ENCODE data around the gene PAPPA. TPM values are rescaled to one million over a fixed set of nuclear protein-coding genes. Genes with fewer than 3 reads are reported as not detected.

The PAPPA gene
- total and polyA plus RNA-seq, 2 of the 8 experiments (the other 6 are each of a cell fraction or from before 2014, with no cell fraction given), result 0.18 to 0.63 TPM

DNA sequence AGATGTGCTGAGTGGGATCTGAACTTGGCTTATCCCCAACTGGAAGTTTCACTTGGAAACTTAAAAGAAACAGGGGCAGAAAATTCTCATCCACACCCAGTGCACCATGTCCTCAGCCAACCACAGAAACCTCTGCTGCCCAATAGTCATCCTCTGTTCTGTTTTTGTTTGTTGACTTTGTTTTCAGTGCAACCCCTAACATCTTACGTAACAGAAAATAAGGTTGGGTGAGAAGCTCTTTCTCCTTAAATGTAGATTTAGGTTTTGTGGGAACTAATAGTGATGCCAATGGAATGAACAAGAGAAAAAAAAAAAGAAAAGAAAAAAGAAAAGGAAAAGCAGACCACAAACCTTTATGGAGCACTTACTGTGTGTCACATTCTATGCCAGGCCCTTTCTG is 262.8 kb downstream of the PAPPA start:
- no peaks in the 10 kb centered on the region for H3K36me3 ChIP-seq (ENCODE audit: control insufficient read depth in 2 of 4, insufficient read depth in 4 of 4, low read length in 3 of 4)
- H2BK5ac ChIP-seq (ENCODE audit: low read depth, low read length), result no peak overlapping the region
- H3K9me3 ChIP-seq (ENCODE audit: insufficient read depth in 2 of 2, low read depth in 1 of 2, low read length in 1 of 2), result no peaks in the 10 kb centered on the region
- H2AK5ac ChIP-seq (ENCODE audit: low read depth, low read length), result no peak overlapping the region
- H3K23me2 ChIP-seq (ENCODE audit: low read depth, low read length), result no peaks in the 10 kb centered on the region
- no peak overlapping the region for H3K4me2 ChIP-seq (ENCODE audit: insufficient read depth in 1 of 2, low read depth in 2 of 2, low read length in 2 of 2)
- H2BK12ac ChIP-seq (ENCODE audit: low read depth, low read length), result no peak overlapping the region
- no peak overlapping the region for H4K8ac ChIP-seq (ENCODE audit: extremely low read depth, insufficient read depth, low read length)
- H2AFZ ChIP-seq (ENCODE audit: low read length), result no peak overlapping the region
- no peak overlapping the region for H4K5ac ChIP-seq (ENCODE audit: insufficient read length, low read depth, low read length)
- H3K27ac ChIP-seq (ENCODE audit: low read depth, low read length), result no peak overlapping the region
- H3K4ac ChIP-seq (replicated peaks; ENCODE audit: insufficient read length, low read depth, low read length), result no peak overlapping the region
- H3K23ac ChIP-seq (ENCODE audit: insufficient read length), result no peak overlapping the region
- no peak overlapping the region for H2BK20ac ChIP-seq (ENCODE audit: low read length)
- H2BK120ac ChIP-seq (replicated peaks; ENCODE audit: low read depth, low read length), result no peak overlapping the region
- no peak for FAIRE-seq
- no peak for DNase-seq (ENCODE audit: low read depth in 1 of 2, low spot score in 2 of 2)
- H3K14ac ChIP-seq (ENCODE audit: insufficient read length), result no peak overlapping the region
- H3K18ac ChIP-seq (ENCODE audit: extremely low read depth, low read length), result no peak overlapping the region
- no peak overlapping the region for H3K4me3 ChIP-seq (ENCODE audit: extremely low read depth in 1 of 4, insufficient read depth in 2 of 4, low read depth in 3 of 4, low read length in 4 of 4)
- no peak overlapping the region for H4K91ac ChIP-seq (replicated peaks; ENCODE audit: insufficient read length, low read length)
- H3K4me1 ChIP-seq (replicated peaks in 1 of 4; ENCODE audit: control insufficient read depth in 3 of 4, insufficient read depth in 4 of 4, low read length in 3 of 4), result no peaks in the 10 kb centered on the region
- no peaks in the 10 kb centered on the region for H3K79me1 ChIP-seq (ENCODE audit: low read depth, low read length)
- no peaks in the 10 kb centered on the region for H3K27me3 ChIP-seq (replicated peaks in 1 of 4; ENCODE audit: control insufficient read depth in 3 of 4, extremely low read depth in 1 of 4, insufficient read depth in 3 of 4, low read length in 3 of 4)
- H2BK15ac ChIP-seq (ENCODE audit: low read length), result no peak overlapping the region
- no peaks in the 10 kb centered on the region for H3K79me2 ChIP-seq (ENCODE audit: control insufficient read depth in 1 of 2, insufficient read depth in 2 of 2, low read length in 2 of 2)
- H4K20me1 ChIP-seq (replicated peaks in 1 of 2; ENCODE audit: control insufficient read depth in 1 of 2, insufficient read depth in 2 of 2, low read length in 2 of 2), result no peaks in the 10 kb centered on the region
- no peak overlapping the region for H3K56ac ChIP-seq (replicated peaks; ENCODE audit: insufficient read length, low read depth, low read length)
- 95% methylated on average over 1 of the region's 1 CpG; no CpG with 5 or more reads in 1 of the 2 experiments for WGBS, 2 experiments (ENCODE audit: extremely low coverage in 1 of 2, insufficient coverage in 1 of 2, insufficient read length in 1 of 2, insufficient replicate concordance in 2 of 2, low coverage in 1 of 2, low lambda C conversion rate in 2 of 2, missing lambda C conversion rate in 1 of 2)
- ChIA-PET CTCF (ENCODE audit: partially characterized antibody) (interaction anchor here (0.6 to 1.2 kb wide), 4 partner anchors 35 to 130 kb away, joined by 3 to 4 read pairs (median 4); no protein-coding TSS in a partner anchor), POLR2A (ENCODE audit: partially characterized antibody) (interaction anchor here (0.7 kb wide), 1 partner anchor 1382 kb away, joined by 3 read pairs; no protein-coding TSS in a partner anchor)
- H3K9ac ChIP-seq (replicated peaks in 1 of 4; ENCODE audit: extremely low read depth in 1 of 4, low read depth in 3 of 4, low read length in 3 of 4), result no peak overlapping the region
- no peak for TF ChIP-seq CREB1 (IDR thresholded peaks at IDR 0.05)
- TF ChIP-seq GTF2F1 (IDR thresholded peaks at IDR 0.05; ENCODE audit: borderline replicate concordance, low read depth, low read length), result no peak
- TF ChIP-seq NANOG (IDR thresholded peaks at IDR 0.05; ENCODE audit: insufficient read depth, low read depth, low read length, poor library complexity, severe bottlenecking), result no peak
- TF ChIP-seq KDM5A (IDR thresholded peaks at IDR 0.05; ENCODE audit: low read length), result no peak
- no peak for TF ChIP-seq NRF1 (IDR thresholded peaks at IDR 0.05; ENCODE audit: low read depth, low read length)
- TF ChIP-seq SAP30 (IDR thresholded peaks at IDR 0.05; ENCODE audit: insufficient read depth, insufficient replicate concordance, low read length), result no peak
- no peak for TF ChIP-seq JUN (IDR thresholded peaks at IDR 0.05; ENCODE audit: low read depth, low read length)
- no peak for TF ChIP-seq ASH2L (IDR thresholded peaks at IDR 0.05; ENCODE audit: low read length)
- no peak for TF ChIP-seq SP2 (IDR thresholded peaks at IDR 0.05; ENCODE audit: low read length)
- no peak for TF ChIP-seq BACH1 (IDR thresholded peaks at IDR 0.05; ENCODE audit: low read length)
- TF ChIP-seq EP300 (IDR thresholded peaks at IDR 0.05; ENCODE audit: borderline replicate concordance in 1 of 2, low read depth in 2 of 2, low read length in 2 of 2), result no peak
- TF ChIP-seq, protein P1, sequence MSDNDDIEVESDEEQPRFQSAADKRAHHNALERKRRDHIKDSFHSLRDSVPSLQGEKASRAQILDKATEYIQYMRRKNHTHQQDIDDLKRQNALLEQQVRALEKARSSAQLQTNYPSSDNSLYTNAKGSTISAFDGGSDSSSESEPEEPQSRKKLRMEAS (IDR thresholded peaks at IDR 0.05), result no peak
- no peak for TF ChIP-seq SIN3A (conservative IDR thresholded peaks at IDR 0.05 in 1 of 2, IDR thresholded peaks at IDR 0.05 in 1 of 2; ENCODE audit: low read depth in 1 of 2, low read length in 2 of 2)
- TF ChIP-seq POLR2A (IDR thresholded peaks at IDR 0.05; ENCODE audit: control extremely low read depth in 1 of 2, low read depth in 2 of 2, low read length in 2 of 2), result no peak
- no peak for TF ChIP-seq EZH2 (IDR thresholded peaks at IDR 0.05; ENCODE audit: low read depth, low read length, severe bottlenecking)

Measured in H1 (cell line).